ENCODE data around the gene NRXN3.

DNA sequence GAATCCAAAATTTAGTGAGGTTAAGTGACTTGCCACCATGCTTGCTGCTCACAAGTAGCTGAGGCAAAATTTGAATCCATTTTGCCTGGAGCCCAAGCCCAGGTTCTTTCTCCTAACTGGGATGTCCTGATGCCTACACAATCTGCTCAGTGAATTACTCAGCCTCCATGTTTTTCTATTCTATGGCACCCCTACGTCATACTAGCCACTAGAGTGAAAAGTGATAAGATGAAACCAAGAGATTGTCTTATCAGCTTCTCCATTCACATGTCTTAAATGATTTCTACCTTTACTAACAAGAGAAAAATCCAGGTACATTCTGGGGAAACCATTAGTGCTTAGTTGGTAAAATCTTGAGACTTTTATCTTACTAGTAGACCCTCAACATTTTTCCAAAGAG lies 1321.0 kb downstream of the NRXN3 start:
- TF ChIP-seq FOXA1 (IDR thresholded peaks at IDR 0.05) (no peak), ELF4 (IDR thresholded peaks at IDR 0.05) (no peak), NFRKB (IDR thresholded peaks at IDR 0.05) (no peak), LEF1 (IDR thresholded peaks at IDR 0.05; ENCODE audit: borderline replicate concordance) (no peak), SP1 (IDR thresholded peaks at IDR 0.05) (no peak), HDGF (IDR thresholded peaks at IDR 0.05; ENCODE audit: borderline replicate concordance) (no peak), SUZ12 (IDR thresholded peaks at IDR 0.05) (no peak), FOXM1 (IDR thresholded peaks at IDR 0.05; ENCODE audit: borderline replicate concordance) (no peak), TARDBP (IDR thresholded peaks at IDR 0.05) (no peak), BHLHE40 (IDR thresholded peaks at IDR 0.05; ENCODE audit: borderline replicate concordance) (no peak), CTBP1 (IDR thresholded peaks at IDR 0.05; ENCODE audit: borderline replicate concordance) (no peak), ARNT (IDR thresholded peaks at IDR 0.05) (no peak), FOXK2 (IDR thresholded peaks at IDR 0.05) (no peak)
- TF ChIP-seq, protein P1, sequence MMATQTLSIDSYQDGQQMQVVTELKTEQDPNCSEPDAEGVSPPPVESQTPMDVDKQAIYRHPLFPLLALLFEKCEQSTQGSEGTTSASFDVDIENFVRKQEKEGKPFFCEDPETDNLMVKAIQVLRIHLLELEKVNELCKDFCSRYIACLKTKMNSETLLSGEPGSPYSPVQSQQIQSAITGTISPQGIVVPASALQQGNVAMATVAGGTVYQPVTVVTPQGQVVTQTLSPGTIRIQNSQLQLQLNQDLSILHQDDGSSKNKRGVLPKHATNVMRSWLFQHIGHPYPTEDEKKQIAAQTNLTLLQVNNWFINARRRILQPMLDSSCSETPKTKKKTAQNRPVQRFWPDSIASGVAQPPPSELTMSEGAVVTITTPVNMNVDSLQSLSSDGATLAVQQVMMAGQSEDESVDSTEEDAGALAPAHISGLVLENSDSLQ (IDR thresholded peaks at IDR 0.05): no peak

All from HEK293T (cell line).